GM21367 (cell line): ENCODE results near the gene C12orf76.
"Not testable (repeated sequence)": the region's sequence is repeated elsewhere in the genome, so short reads cannot be mapped to it uniquely, and the experiment has no call there.

ENCODE experiments used
- ATAC-seq: cut with Tn5 transposase; IDR thresholded peaks from one replicate; pipeline ENCODE4 v1.9.1; 2021; ENCODE audit not compliant: unreplicated experiment

The C12orf76 gene

GRCh38 chr12:110024051-110024450, 24.3 kb downstream of the C12orf76 start:
- no peak for ATAC-seq

DNA sequence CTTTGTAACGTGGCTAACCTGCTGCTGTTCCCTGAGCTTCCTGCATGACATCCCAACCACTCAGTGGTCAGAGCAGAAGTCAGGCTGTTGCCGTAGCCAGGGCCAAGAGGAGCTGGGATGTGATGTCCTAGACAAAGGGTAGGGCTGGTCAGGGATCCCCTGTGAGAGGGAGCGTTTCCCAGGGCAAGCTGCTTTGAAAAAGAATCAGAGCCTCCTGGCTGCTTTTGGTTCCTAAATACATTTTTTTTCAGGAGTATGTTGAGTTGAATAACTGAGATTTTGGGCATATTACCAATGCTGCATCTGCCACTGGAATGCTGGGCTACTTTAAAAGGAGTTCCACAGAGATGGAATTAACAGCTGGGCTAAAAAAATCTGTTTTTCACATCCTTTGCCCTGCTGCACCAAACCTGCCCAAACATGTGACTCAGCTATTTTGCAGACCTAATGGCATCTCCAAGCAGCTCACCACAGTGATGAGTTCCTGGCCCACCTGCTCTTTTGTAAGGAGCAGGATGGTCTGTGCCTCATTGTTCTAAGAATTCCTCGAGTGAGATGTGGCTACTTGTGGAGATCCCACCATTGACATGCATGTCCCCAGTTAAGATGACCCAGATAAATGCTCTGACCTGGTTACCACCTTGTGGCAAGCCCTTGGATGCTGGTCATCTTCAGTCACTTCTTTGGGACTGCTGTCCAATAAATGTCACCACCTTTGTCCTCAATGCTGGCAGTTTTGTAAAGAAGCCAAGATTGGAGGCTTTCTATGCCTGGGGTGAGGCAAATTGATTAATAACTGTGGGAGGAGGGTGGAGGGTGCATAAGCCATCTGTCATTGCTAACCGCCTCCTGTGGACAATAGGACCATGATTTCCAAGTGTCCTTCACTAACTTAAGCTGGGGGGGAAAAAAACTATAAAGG, 25.0 kb downstream of the C12orf76 start:
- no peak for ATAC-seq

DNA sequence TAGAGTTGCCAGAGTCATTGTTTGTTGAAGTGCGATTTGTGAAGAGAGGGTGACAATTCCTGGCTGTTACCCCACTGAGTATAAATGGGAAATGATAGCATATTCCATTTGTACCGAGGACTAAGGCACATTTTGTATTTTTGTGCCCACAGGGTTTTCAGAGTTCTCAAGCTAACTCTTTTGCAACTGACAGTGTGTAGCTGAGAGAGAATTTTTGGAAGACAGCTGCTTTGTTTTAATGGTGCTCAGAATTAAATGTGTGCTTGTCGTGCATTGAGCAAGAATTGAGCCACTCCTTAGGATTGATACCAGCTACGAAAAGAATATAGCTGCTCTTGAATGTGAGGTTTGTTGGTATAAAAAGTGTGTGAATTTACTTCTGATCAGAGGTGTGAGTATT, 27.4 kb downstream of the C12orf76 start:
- ATAC-seq, result no peak

GRCh38 chr12:110015132-110015531, 33.2 kb downstream of the C12orf76 start:
- no peak for ATAC-seq

GRCh38 chr12:110012659-110013058, 35.7 kb downstream of the C12orf76 start:
- ATAC-seq, result no peak

DNA sequence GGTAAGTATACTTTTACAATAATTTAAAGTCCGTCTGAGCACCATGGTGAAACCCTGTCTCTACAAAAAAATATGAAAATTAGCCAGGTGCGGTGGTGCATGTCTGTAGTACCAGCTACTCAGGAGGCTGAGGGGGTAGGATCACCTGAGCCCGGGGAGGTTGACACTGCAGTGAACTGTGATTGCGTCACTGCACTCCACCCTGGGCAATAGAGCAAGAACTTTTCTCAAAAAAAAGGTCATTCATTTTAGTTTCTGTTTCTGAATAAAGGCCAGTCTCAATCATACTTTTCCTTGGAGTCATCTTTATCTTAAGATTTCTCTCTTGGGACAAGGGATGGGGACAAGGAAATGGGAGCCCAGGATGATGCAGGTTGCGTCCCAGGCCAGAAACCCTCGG, 36.2 kb downstream of the C12orf76 start:
- ATAC-seq, result peak; percentile 49

GRCh38 chr12:110010853-110011723, 37.2 kb downstream of the C12orf76 start:
- ATAC-seq, result peak; percentile 39

GRCh38 chr12:110008681-110009398, 39.5 kb downstream of the C12orf76 start:
- not testable (repeated sequence) for ATAC-seq

DNA sequence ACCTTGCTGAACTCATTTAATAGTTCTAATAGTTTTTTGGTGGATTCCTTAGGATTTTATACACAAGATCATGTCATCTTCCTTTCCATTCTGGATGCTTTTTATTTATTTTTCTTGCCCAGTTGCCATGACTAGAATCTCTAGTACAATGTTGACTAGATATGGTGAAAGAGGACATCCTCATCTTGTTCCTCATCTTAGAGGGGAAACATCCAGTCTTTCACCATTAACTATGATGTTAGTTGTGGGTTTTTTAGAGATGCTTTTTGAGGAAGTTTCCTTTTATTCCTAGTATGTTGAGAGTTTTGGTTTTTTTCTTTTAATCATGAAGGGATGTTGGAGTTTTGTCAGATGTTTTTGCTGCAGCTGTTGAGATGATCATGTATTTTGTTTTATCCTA, 40.4 kb downstream of the C12orf76 start:
- no peak for ATAC-seq

DNA sequence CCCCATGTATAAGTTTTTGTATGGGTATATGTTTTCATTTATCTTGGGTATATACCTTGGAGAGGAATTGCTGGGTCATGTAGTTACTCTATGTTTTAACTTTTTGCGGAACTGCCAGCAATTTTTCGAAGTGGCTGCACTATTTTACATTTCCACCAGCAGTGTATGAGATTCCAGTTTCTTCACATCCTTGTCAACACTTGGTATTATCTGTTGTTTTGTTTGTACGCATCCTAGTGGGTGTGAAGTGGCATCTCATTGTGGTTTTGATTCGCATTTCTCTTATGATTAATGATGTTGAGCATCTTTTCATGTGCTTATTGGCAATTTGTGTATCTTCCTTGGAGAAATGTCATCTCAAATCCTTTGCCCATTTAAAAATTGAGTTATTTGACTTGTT, 42.2 kb downstream of the C12orf76 start:
- ATAC-seq, result no peak

DNA sequence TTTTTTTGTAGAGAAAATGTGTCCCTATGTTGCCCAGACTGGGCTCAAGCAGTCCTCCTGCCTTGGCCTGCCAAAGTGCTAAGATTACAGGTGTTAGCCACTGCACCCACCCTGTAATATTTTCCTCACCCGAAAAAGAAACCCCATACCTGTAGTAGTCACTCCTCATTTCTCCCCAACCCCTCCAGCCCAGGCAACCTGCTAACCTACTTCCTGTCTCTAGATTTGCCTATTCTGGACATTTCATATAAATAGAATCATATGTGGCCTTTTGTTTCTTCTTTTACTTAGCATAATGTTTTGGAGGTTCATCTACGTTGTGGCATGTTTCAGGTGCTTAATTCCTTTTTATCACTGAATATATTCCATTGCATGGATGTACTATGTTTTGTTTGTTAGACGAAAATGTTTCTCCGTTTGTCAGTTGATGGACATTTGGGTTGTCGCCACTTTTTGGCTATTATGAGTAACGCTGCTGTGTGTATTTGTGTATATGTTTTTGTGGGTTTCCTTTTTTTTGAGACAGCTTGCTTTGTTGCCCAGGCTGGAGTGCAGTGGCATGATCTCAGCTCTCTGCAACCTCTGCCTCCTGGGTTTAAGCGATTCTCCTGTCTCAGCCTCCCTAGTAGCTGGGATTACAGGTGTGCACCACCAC, 42.9 kb downstream of the C12orf76 start:
- ATAC-seq, result peak; percentile 45

DNA sequence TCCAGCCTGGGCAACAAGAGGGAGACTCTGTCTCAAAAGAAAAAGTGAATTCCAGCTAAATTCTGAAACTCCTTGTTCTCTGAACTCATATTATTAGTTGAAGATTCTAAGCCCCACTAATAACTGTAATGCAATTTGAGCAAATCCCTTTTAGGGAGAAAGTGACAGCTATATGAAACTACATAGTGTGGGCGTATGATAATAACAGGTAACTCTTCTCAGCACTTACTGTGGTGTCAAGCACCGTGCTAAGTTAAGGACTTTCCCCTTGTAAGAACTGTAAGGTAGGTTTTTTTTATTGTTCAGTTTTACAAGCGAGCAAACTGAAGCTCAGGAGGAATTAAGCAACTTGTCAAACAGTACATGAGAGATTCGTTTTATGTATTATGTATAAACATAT, 43.7 kb downstream of the C12orf76 start:
- peak; percentile 49 for ATAC-seq

DNA sequence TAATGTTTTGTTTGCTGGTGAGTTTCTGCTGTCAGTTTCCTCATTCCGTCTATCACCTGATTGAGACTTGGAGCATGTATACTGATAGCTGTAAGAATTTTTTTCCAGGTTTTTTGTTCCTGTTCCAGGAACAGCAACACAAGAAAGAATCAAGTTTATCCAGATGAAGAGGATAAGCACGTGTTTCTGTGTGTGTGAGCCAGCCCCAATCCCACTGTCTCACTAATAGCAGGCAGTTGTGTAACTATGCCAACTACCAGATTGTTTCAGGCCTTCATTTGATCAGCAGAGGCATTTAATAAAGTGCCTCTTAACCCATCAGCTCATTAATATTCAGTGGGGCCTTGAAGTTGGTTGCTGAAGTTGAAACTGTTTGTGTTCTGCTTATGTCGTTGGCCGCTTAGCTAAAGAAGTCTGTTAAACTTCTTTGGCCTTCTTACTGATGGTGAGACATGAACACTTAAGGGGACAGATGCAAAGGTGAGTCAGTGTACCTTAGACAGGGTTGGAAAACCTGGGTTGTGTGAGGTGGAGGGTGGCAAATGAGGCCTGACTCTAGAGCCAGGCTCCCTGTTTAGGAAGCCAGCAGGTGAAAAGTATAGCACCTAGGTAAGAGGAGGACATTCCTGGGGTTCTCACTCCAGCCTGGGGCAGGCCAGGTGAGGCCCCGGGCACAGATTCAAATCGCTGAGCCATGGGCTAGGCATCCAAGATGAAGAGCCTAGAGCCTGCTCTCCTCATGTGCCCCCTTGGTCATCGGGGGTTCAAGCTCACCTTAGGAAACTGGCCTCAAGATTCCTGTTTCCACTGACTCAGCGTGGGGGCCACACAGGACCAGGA, 45.4 kb downstream of the C12orf76 start:
- no peak for ATAC-seq

GRCh38 chr12:110001596-110001995, 46.7 kb downstream of the C12orf76 start:
- ATAC-seq, result no peak

DNA sequence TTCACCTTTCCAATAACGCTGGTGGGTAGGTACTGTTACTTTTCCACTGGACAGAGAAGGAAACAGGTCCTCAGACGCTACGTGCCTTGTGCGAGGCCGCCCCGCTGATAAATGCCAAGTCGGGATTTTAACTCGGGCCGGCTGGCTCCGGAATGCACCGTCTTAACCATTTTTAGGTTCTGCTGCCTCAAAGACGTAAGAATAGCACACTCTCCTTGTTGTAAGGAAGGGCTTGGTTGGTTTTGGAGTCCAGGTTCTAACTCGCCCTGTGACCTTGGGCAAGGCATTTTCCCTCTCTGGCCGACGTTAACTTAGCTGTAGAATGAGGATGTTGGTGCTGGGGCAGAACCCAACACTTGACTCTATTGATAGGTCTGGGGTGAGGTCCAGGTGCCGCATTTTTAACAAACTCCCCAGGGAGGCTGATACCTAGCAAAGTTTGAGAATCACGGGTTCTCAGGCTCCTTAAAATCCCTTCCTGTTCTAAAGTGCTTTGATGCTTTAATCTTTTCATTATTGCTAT, 48.3 kb downstream of the C12orf76 start:
- no peak for ATAC-seq

DNA sequence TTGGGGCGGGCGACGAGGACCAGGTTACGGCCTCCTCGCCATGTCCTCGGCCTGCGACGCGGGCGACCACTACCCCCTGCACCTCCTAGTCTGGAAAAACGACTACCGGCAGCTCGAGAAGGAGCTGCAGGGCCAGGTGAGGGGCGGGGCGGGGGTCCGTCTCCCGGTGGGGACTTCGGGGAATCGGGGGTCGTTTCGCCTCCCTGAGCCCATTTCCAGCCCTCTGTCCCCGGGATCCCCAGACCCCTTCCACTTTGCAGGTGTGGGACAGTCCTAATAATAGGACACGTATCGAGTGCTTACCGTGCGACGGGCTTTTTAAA, 48.7 kb downstream of the C12orf76 start:
- ATAC-seq, result no peak

DNA sequence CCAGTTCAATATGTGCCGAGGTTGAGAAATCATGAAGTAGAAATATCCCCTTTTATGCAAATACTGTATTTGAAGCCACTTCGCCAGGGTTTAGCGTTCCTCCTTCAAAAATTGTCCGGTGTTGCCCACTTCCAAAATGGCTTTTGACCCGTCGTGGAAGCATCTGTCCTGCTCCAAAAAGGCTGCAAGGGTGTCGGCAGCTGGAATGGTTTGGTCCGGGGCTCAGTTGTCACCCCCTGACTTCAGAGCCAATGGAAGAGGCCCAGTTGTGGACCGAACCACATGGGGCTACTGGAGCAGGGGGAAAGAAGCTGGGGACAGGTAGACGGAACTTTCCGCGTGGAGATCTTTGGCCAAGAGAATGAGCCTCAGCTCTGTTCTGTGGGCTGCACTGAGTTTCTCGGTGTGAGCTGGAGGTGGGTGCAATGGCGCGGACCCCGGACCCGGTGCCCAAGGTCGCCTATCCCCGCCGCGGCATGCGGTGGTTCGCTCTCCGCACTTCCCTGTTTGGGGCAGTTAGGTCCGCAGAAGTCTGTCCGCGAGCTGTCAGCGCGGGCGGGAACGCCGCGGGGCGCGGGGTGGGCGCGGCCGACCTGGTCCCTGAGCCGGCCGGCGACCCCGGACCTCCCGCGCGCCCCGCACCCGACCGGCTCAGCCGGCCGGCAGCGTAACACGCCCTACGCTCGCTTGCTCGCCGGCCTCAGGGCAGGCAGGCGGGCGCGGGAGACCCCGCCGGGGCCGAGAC, 49.2 kb downstream of the C12orf76 start, which contains the start of gene ANKRD13A:
TSS of gene ANKRD13A (plus strand) at position 527 of the 745 bp plus-strand sequence. CDS start 259 bp downstream, outside the sequence.
- ATAC-seq, result peak; percentile 28

- ATAC-seq, result no peak
Observed at GRCh38 chr12:109998241-109998903, 50.0 kb downstream of the C12orf76 start.
